GM19238 (cell line): ENCODE results near the gene LRRC43.

Experiments
- DNase-seq: peaks from one replicate; pipeline ENCODE4 v3.0.0; 2011; ENCODE audit warnings: low spot score; ENCODE audit not compliant: insufficient read length

LRRC43 gene

GRCh38 chr12:122182887-122183587 lies at the start of gene LRRC43:
LRRC43 (plus strand) TSS chr12:122183123; CDS start chr12:122183145, 22 bp downstream.
- DNase-seq, result no peak

- DNase-seq, result no peak
Observed at GRCh38 chr12:122133192-122133950, 49.6 kb upstream of the LRRC43 start.

GRCh38 chr12:122135437-122136031 lies 47.4 kb upstream of the LRRC43 start:
- DNase-seq, result no peak

GRCh38 chr12:122137229-122137628 lies 45.7 kb upstream of the LRRC43 start:
- no peak for DNase-seq

- DNase-seq, result no peak
Observed at GRCh38 chr12:122137681-122138080, 45.2 kb upstream of the LRRC43 start.

GRCh38 chr12:122138181-122138580 lies 44.7 kb upstream of the LRRC43 start:
- DNase-seq, result no peak

GRCh38 chr12:122138616-122139015 lies 44.3 kb upstream of the LRRC43 start:
- no peak for DNase-seq

GRCh38 chr12:122139266-122139665 lies 43.7 kb upstream of the LRRC43 start:
- DNase-seq, result no peak

- DNase-seq, result no peak
Observed at GRCh38 chr12:122139941-122140340, 43.0 kb upstream of the LRRC43 start.

GRCh38 chr12:122140467-122141257 lies 42.3 kb upstream of the LRRC43 start:
- no peak for DNase-seq

- no peak for DNase-seq
Observed at GRCh38 chr12:122141911-122142725, 40.8 kb upstream of the LRRC43 start.

GRCh38 chr12:122142857-122143256 lies 40.1 kb upstream of the LRRC43 start:
- DNase-seq, result no peak

- no peak for DNase-seq
Observed at GRCh38 chr12:122144885-122145284, 38.0 kb upstream of the LRRC43 start.

- no peak for DNase-seq
Observed at GRCh38 chr12:122145505-122146330, 37.2 kb upstream of the LRRC43 start.

GRCh38 chr12:122147514-122148290 lies 35.2 kb upstream of the LRRC43 start:
- no peak for DNase-seq

GRCh38 chr12:122148657-122149056 lies 34.3 kb upstream of the LRRC43 start:
- DNase-seq, result no peak

- no peak for DNase-seq
Observed at GRCh38 chr12:122150127-122150681, 32.7 kb upstream of the LRRC43 start.

- no peak for DNase-seq
Observed at GRCh38 chr12:122152754-122153153, 30.2 kb upstream of the LRRC43 start.

- no peak for DNase-seq
Observed at GRCh38 chr12:122155705-122156104, 27.2 kb upstream of the LRRC43 start.
